GM12801 (cell line): Measurements from ENCODE around the gene SELENOH.

ENCODE experiments used
- TF ChIP-seq, protein P1 (sequence below): IDR thresholded peaks from one replicate; pipeline ENCODE4 v1.5.1; 2011; ENCODE audit warnings: control low read depth; ENCODE audit not compliant: insufficient read length; ENCODE audit errors: extremely low read depth

The SELENOH gene

DNA sequence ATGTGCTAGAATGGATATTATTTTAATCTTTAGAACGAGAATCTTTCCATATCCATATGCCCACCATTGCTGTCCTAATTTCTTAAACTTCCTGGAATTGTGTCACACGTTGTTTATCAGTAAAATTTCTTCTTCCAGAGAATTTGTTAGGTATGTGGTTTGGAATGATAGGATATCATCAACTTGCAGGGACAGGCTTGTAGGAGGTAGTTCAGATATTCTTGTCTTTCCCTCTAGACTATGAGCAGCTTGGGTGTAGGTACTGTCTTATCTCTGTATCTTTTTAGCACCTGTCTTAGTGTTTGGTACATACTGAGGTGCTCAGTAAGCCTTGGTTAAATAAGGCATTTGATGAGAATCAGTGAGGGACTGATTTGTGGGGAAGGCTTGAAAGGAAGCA, 23.7 kb downstream of the SELENOH start:
- TF ChIP-seq, protein P1, sequence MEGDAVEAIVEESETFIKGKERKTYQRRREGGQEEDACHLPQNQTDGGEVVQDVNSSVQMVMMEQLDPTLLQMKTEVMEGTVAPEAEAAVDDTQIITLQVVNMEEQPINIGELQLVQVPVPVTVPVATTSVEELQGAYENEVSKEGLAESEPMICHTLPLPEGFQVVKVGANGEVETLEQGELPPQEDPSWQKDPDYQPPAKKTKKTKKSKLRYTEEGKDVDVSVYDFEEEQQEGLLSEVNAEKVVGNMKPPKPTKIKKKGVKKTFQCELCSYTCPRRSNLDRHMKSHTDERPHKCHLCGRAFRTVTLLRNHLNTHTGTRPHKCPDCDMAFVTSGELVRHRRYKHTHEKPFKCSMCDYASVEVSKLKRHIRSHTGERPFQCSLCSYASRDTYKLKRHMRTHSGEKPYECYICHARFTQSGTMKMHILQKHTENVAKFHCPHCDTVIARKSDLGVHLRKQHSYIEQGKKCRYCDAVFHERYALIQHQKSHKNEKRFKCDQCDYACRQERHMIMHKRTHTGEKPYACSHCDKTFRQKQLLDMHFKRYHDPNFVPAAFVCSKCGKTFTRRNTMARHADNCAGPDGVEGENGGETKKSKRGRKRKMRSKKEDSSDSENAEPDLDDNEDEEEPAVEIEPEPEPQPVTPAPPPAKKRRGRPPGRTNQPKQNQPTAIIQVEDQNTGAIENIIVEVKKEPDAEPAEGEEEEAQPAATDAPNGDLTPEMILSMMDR, result no peak

DNA sequence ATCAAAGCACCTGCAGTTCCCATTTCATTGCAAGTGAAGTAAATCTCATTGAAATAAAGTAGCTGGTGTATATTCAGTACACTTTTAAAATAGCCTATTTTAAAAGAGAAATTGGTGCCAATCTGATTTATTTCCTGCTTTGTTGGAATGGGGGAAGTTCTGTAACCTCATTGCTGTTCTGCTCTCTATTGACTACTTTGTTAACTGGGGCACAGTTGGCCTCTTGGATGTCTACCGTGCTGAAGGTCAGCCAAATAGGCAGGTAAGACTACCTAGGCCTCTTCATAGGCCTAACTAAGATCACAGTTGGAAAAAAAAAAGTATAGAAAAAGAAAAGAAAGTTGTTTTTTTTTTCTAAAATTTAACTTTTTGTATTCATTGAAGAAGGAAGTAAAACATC, 29.5 kb downstream of the SELENOH start:
- TF ChIP-seq, protein P1, result no peak

DNA sequence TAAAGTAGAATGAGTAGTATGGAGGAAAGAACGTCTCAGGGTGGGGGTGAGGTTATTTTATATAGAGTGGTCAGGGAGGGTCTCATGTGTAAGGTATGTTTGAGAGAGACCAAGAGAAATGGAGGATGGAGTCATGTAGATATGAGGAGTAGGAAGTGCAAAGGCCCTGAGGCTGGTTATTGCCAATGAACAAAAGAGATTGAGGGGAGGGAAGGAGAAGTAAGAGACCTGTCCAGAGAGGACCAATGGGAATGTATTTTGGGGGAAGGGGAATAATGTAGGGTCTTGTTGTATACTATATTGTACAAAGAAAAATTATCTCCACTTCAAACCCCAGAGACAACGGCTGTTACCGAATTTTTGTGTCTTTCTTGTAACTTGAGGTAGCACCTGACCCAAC, 30.1 kb downstream of the SELENOH start:
- TF ChIP-seq, protein P1, result no peak

DNA sequence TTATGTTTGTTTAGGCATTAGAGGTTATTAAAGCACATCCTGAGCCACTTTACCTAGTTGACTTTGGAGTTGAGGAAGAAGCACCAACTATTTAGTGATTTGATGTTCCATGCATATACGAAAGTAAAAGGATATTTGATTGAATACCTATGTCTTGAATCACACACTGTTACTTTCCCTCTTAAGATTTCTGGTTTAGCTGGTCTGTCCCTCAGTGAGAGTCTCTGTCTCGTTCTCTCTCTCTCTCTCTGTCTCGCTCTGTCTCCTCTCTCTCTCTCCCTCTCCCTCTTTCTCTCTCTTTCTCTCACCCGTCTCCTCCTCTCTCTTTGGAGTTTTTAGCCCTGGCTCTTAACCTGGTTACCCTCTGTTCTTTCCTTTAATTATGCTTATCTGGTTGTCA, 31.3 kb downstream of the SELENOH start:
- TF ChIP-seq, protein P1, result no peak

DNA sequence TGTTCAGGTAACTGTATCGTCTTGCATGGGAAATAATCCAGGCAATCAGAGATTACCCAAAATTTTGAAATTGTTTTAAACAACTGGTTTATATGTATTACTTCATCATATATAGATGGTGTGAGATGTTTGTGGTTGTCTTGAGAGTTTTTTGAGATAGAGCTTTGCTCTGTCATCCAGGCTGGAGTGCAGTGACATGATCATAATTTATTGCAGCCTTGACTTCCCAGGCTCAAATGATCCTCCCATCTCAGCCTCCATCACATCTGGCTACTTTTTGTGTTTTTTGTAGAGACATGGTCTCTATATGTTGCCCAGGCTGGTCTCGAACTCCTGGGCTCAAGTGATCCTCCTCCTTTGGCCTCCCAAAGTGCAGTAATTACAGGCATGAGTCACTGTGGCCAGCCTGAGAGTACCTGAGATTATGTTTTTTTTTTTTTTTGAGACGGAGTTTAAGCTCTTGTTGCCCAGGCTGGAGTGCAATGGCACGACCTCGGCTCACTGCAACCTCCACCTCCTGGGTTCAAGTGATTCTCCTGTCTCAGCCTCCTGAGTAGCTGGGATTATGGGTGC, 31.8 kb downstream of the SELENOH start:
- TF ChIP-seq, protein P1, result no peak

DNA sequence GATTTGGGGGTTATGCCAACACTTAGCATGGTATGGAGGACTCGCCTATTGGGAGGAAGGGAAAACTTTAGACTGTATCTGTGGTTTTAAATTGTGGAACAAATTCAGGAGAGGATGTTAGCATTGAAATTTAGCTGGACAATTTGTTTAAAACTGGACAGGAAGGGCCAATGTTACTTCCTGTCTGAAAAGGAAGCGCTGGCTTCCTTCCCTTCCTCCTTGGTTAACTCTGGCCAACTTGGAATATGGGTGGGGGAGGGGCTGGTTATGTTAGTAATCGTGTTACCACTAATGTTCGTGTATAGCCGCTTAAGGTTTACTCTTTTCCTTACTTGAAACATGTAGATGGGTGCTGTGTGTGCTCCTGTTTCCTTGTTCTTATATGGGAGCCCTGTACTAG, 34.2 kb downstream of the SELENOH start:
- TF ChIP-seq, protein P1, result no peak

DNA sequence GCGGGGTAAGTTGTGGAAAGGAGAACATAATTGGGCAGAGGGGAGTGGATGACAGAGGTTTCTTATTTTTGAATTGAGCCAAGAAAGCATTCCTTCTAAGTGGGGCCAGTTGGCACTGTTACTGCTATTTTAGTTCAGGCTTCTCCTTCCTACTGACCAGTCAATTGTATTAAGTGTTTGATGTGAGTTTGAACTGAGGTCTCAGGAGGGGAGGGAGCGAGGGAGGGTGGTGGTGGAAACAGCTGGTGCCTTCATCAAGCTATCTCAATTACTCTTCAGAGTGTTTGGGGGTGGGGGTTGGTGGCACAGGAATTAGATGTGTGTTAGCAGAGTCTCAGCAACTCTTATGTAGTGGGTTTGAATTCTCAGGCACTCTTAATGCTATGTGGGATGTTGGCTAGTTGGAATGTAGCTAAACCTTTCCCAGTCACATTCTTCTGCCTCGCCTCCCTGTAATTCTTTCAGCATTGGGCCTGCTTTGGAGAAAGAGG, 34.8 kb downstream of the SELENOH start:
- TF ChIP-seq, protein P1, result no peak
